ENCODE measurements around the gene FAM43A.
A peak's percentile ranks its signal among the peaks of the same experiment; 100 is the strongest.

FAM43A gene

GRCh38 chr3:194676471-194676870 is 9.2 kb upstream of the FAM43A start:
- DNase-seq, result no peak

GRCh38 chr3:194680888-194681615 is 4.6 kb upstream of the FAM43A start:
- no peak for DNase-seq

- DNase-seq, result no peak
These were observed 3.4 kb upstream of the FAM43A start for GRCh38 chr3:194682189-194682693.

GRCh38 chr3:194682694-194683310 is 2.9 kb upstream of the FAM43A start:
- peak; percentile 85 for DNase-seq

GRCh38 chr3:194683380-194683779 is 2.3 kb upstream of the FAM43A start:
- no peak for DNase-seq

GRCh38 chr3:194685065-194685717 is 492 bp upstream of the FAM43A start:
- no peak for DNase-seq

GRCh38 chr3:194686414-194686815 is 732 bp downstream of the FAM43A start:
- no peak for DNase-seq

GRCh38 chr3:194686816-194687637 is 1.3 kb downstream of the FAM43A start:
- DNase-seq, result peak; percentile 46

GRCh38 chr3:194687638-194688199 is 2.0 kb downstream of the FAM43A start:
- peak; percentile 74 for DNase-seq

- no peak for DNase-seq
These were observed 2.6 kb downstream of the FAM43A start for GRCh38 chr3:194688200-194688740.

GRCh38 chr3:194688946-194689345 is 3.3 kb downstream of the FAM43A start:
- DNase-seq, result no peak

GRCh38 chr3:194689493-194689944 is 3.8 kb downstream of the FAM43A start:
- no peak for DNase-seq

- peak; percentile 79 for DNase-seq
These were observed 5.1 kb downstream of the FAM43A start for GRCh38 chr3:194690501-194691372.

- DNase-seq, result peak; percentile 61
These were observed 6.0 kb downstream of the FAM43A start for GRCh38 chr3:194691481-194692283.

GRCh38 chr3:194696702-194697101 is 11.0 kb downstream of the FAM43A start:
- DNase-seq, result no peak

GRCh38 chr3:194702545-194702944 is 16.9 kb downstream of the FAM43A start:
- no peak for DNase-seq

GRCh38 chr3:194705227-194705626 is 19.5 kb downstream of the FAM43A start:
- DNase-seq, result no peak

- no peak for DNase-seq
These were observed 20.1 kb downstream of the FAM43A start for GRCh38 chr3:194705761-194706160.

GRCh38 chr3:194707147-194707540 is 21.5 kb downstream of the FAM43A start:
- no peak for DNase-seq

- no peak for DNase-seq
These were observed 25.6 kb downstream of the FAM43A start for GRCh38 chr3:194711286-194711685.

Data from DMS79 (cell line).